Stomach (tissue), 19 donors: ENCODE data around the gene CSNK2A1. TPM values are rescaled to one million over a fixed set of nuclear protein-coding genes. Genes with fewer than 3 reads are reported as not detected.

Source experiments
- DNase-seq, 2 donors: peaks; one replicate each; pipeline versions ENCODE4 v3.0.0 to v3.0.0-alpha.2; 2013 to 2019
- H3K27ac ChIP-seq, 5 donors: fragments of 200-600 bp in 4 of 5; sonication (generic) in 4 of 5; one replicate each; pipeline ENCODE4 v1.5.1; 2013 to 2019; ENCODE audit warnings: mild to moderate bottlenecking in 1 of 5, moderate library complexity in 1 of 5
- H3K27me3 ChIP-seq, 3 donors: fragments of 200-600 bp; sonication (generic); one replicate each; pipeline ENCODE4 v1.5.1; 2017 to 2019; ENCODE audit warnings: mixed run types in 1 of 3
- H3K36me3 ChIP-seq, 4 donors: fragments of 200-600 bp; sonication (generic); 1 replicate in 3 of 4; 2 replicates in 1 of 4; pipeline ENCODE4 v1.5.1; 2016 to 2019
- H3K4me1 ChIP-seq, 4 donors: fragments of 200-600 bp; sonication (generic); one replicate each; pipeline ENCODE4 v1.5.1; 2016 to 2019
- H3K4me3 ChIP-seq, 4 donors: fragments of 200-600 bp; sonication (generic) in 3 of 4; one replicate each; pipeline ENCODE4 v1.5.1; 2016 to 2019; ENCODE audit warnings: mild to moderate bottlenecking in 1 of 4
- H3K9me3 ChIP-seq, 4 donors: fragments of 200-600 bp; sonication (generic); one replicate each; pipeline ENCODE4 v1.5.1; 2016 to 2019
- CTCF ChIP-seq, 7 experiments: fragments of 450-650 bp in 4 of 7; fragments of 200-600 bp in 3 of 7; sonication (generic) in 3 of 7; IDR thresholded peaks; one replicate each; pipeline ENCODE4 v1.5.1; 2016 to 2019; ENCODE audit warnings: antibody characterized with exemption in 7 of 7, control low read depth in 2 of 7, mild to moderate bottlenecking in 1 of 7
- EP300 ChIP-seq: sonication (generic); formaldehyde crosslinking; IDR thresholded peaks from one replicate; pipeline ENCODE4 v1.6.1; 2017; ENCODE audit warnings: antibody characterized with exemption
- POLR2A ChIP-seq, 4 donors: fragments of 450-650 bp; IDR thresholded peaks; one replicate each; pipeline ENCODE4 v1.6.1; 2016; ENCODE audit warnings: antibody characterized with exemption in 4 of 4, control low read depth in 2 of 4, mild to moderate bottlenecking in 1 of 4, moderate library complexity in 1 of 4
- POLR2AphosphoS5 ChIP-seq, 3 donors: sonication (generic); formaldehyde crosslinking; IDR thresholded peaks; one replicate each; pipeline ENCODE4 v1.6.1; 2016; ENCODE audit warnings: antibody characterized with exemption in 3 of 3
- WGBS, 5 donors: extraction: QIAGEN DNeasy Blood & Tissue Kit in 3 of 5; methylation state at CpG; one replicate each; pipeline versions ENCODE4 v1.1.5 to v1.1.7; 2013 to 2018; 5-methylcytosine and 5-hydroxymethylcytosine counted together
- intact Hi-C: fragments of 100-400 bp; cut with DNase I; formaldehyde crosslinking; loops from one replicate; pipeline ENCODE4 v1.15.1; 2023; ENCODE audit warnings: low total_unique reads
- long read RNA-seq, 10 donors: transcript quantifications; one replicate each; lab custom pipeline, GENCODE V29; 2026
- polyA plus RNA-seq, 3 donors: library from polyadenylated mRNA; stranded (reverse); fragments of 200-250 nt; gene quantifications; one replicate each; pipeline ENCODE4 v1.2.3, GENCODE V29; 2013
- total RNA-seq, 5 donors: library from RNA; depleted of rRNA; stranded (reverse); fragments of >200 nt; gene quantifications; one replicate each; pipeline versions ENCODE4 v1.1.0 to v1.2.3, GENCODE V29; 2014 to 2016
- donor health status: healthy with polysubstance abuse.
- donor health status: Bipolar disorder and iron deficiency.
- donor health status: healthy.

The CSNK2A1 gene
- total RNA-seq (100 to 1,000 TPM in 1 of 5 donors, 10 to 100 TPM in 4; 24.9 to 164 (median 80.5) TPM), polyA plus RNA-seq (10 to 100 TPM; 22.6 to 33.0 (median 26.7) TPM)
- long read RNA-seq, donor 1, full-length matches to known transcripts = 11 of 11 reads
- long read RNA-seq, donor 1, partial matches to known transcripts = 0 of 11 reads
- long read RNA-seq, donor 1, other reads (novel, unspliced or antisense) = 0 of 11 reads
- long read RNA-seq, donor 2, full-length matches to known transcripts = 22 of 32 reads
- long read RNA-seq, donor 2, partial matches to known transcripts = 10 of 32 reads
- long read RNA-seq, donor 2, other reads (novel, unspliced or antisense) = 0 of 32 reads
- long read RNA-seq, donor 3, full-length matches to known transcripts = 14 of 14 reads
- long read RNA-seq, donor 3, partial matches to known transcripts = 0 of 14 reads
- long read RNA-seq, donor 3, other reads (novel, unspliced or antisense) = 0 of 14 reads
- long read RNA-seq, donor 4, full-length matches to known transcripts = 1 of 1 reads
- long read RNA-seq, donor 4, partial matches to known transcripts = 0 of 1 reads
- long read RNA-seq, donor 4, other reads (novel, unspliced or antisense) = 0 of 1 reads
- long read RNA-seq, donor 5, full-length matches to known transcripts = 16 of 16 reads
- long read RNA-seq, donor 5, partial matches to known transcripts = 0 of 16 reads
- long read RNA-seq, donor 5, other reads (novel, unspliced or antisense) = 0 of 16 reads
- long read RNA-seq, donor 6, full-length matches to known transcripts = 44 of 55 reads
- long read RNA-seq, donor 6, partial matches to known transcripts = 11 of 55 reads
- long read RNA-seq, donor 6, other reads (novel, unspliced or antisense) = 0 of 55 reads
- long read RNA-seq, donor 7, full-length matches to known transcripts = 13 of 26 reads
- long read RNA-seq, donor 7, partial matches to known transcripts = 13 of 26 reads
- long read RNA-seq, donor 7, other reads (novel, unspliced or antisense) = 0 of 26 reads
- long read RNA-seq, donor 8, full-length matches to known transcripts = 19 of 19 reads
- long read RNA-seq, donor 8, partial matches to known transcripts = 0 of 19 reads
- long read RNA-seq, donor 8, other reads (novel, unspliced or antisense) = 0 of 19 reads
- long read RNA-seq, donor 9, full-length matches to known transcripts = 18 of 18 reads
- long read RNA-seq, donor 9, partial matches to known transcripts = 0 of 18 reads
- long read RNA-seq, donor 9, other reads (novel, unspliced or antisense) = 0 of 18 reads
- long read RNA-seq, donor 10, full-length matches to known transcripts = 7 of 7 reads
- long read RNA-seq, donor 10, partial matches to known transcripts = 0 of 7 reads
- long read RNA-seq, donor 10, other reads (novel, unspliced or antisense) = 0 of 7 reads

GRCh38 chr20:543369-544152 lies at the start of gene CSNK2A1:
Gene CSNK2A1 (minus strand): TSS chr20:543790. CDS start chr20:508551, 35,239 bp downstream.
- peaks cover 31 to 52% (median 49%) of the 10 kb centered on the region in 4 donors for H3K4me1 ChIP-seq
- H3K36me3 ChIP-seq = no peaks in the 10 kb centered on the region
- H3K27ac ChIP-seq = peak within 1 kb of the TSS; percentile 93 to 96 (median 94)
- peak within 1 kb of the TSS; percentile 89 to 97 (median 94) for H3K4me3 ChIP-seq
- WGBS, 5 donors = 0 to 1% (median 0%) methylated on average over 21 to 44 of the region's 44 CpGs
- TF ChIP-seq POLR2A (IDR thresholded peaks at IDR 0.05) = peak in 1 of 4 donors; percentile 81
- TF ChIP-seq POLR2AphosphoS5 (IDR thresholded peaks at IDR 0.05) = peak in 2 of 3 donors; percentile 93 to 95
- no peak for TF ChIP-seq CTCF (IDR thresholded peaks at IDR 0.05)
- TF ChIP-seq EP300 = no peak
- peak; percentile 95 to 99 for DNase-seq
- intact Hi-C loops = no loop called here
- no peaks in the 10 kb centered on the region for H3K27me3 ChIP-seq
- peaks cover 0 to 6% (median 0%) of the 10 kb centered on the region in 4 donors for H3K9me3 ChIP-seq

DNA sequence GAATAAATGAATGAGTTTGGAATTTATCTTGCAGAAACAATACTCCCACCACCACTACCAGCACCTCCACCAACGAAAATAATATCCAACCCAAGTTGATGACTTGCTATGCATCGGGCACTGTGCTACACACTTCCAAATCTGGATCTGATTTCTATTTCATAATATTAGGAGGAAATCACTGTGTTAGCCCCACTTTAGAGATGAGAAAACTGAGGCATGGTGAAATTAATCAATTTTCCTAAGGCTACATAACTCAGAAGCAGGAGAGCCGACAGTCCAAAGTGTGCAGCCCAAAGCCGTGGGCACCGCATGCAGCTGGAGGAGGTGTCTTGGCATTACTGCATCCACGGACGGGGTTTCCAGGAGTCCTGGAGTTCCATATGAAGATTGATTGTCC lies 48.9 kb upstream of the CSNK2A1 start:
- no peaks in the 10 kb centered on the region for H3K9me3 ChIP-seq
- no peak overlapping the region for H3K4me3 ChIP-seq
- H3K27ac ChIP-seq = no peak overlapping the region
- DNase-seq = no peak
- intact Hi-C loops = no loop called here
- peaks cover 0 to 43% (median 0%) of the 10 kb centered on the region in 3 donors for H3K27me3 ChIP-seq
- H3K4me1 ChIP-seq = no peaks in the 10 kb centered on the region
- 86 to 91% (median 89%) methylated on average over 7 of the region's 7 CpGs for WGBS, 5 donors
- H3K36me3 ChIP-seq = no peaks in the 10 kb centered on the region
- TF ChIP-seq POLR2A (IDR thresholded peaks at IDR 0.05) (no peak), CTCF (IDR thresholded peaks at IDR 0.05) (no peak), EP300 (no peak), POLR2AphosphoS5 (IDR thresholded peaks at IDR 0.05) (no peak)

DNA sequence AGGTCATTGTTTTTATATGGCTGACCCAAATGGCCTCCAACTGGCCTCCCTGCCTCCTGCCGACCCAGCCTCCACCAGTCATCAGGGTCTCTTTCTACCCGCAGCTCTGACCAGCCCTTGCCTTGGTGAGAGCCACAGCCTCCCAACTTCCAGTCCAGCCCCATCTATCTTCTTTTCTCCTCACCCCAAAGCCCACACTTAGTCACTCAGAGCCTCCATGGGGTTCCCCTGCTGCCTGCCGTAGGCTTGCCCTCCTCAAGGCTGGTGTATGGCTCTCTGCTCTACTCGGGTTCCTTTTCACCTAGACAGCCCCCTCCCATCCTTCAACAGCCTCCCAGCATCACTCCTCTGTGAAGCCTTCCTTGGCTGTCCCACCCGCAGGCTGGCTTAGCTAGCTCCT lies 48.4 kb upstream of the CSNK2A1 start:
- no peak for DNase-seq
- H3K27me3 ChIP-seq = peaks cover 0 to 43% (median 0%) of the 10 kb centered on the region in 3 donors
- intact Hi-C loops = no loop called here
- H3K36me3 ChIP-seq = no peaks in the 10 kb centered on the region
- no peak for TF ChIP-seq EP300
- no peak for TF ChIP-seq POLR2AphosphoS5 (IDR thresholded peaks at IDR 0.05)
- TF ChIP-seq POLR2A (IDR thresholded peaks at IDR 0.05) = no peak
- no peak for TF ChIP-seq CTCF (IDR thresholded peaks at IDR 0.05)
- H3K4me3 ChIP-seq = no peak overlapping the region
- no peak overlapping the region for H3K27ac ChIP-seq
- H3K4me1 ChIP-seq = no peaks in the 10 kb centered on the region
- no peaks in the 10 kb centered on the region for H3K9me3 ChIP-seq
- 69 to 83% (median 82%) methylated on average over 4 to 5 of the region's 5 CpGs for WGBS, 5 donors
